GM18873 (cell line): ENCODE results near the gene DIPK1A.
A peak's percentile ranks its signal among the peaks of the same experiment; 100 is the strongest.

ENCODE experiments used
- ATAC-seq: cut with Tn5 transposase; IDR thresholded peaks from one replicate; pipeline ENCODE4 v1.9.1; 2021; ENCODE audit warnings: mild to moderate bottlenecking, moderate library complexity, moderate number of reproducible peaks; ENCODE audit not compliant: unreplicated experiment, low FRiP score

Gene DIPK1A

GRCh38 chr1:92961131-92961895 lies at the start of gene DIPK1A:
DIPK1A (minus strand) TSS chr1:92961462; CDS start chr1:92961429, 33 bp downstream.
- ATAC-seq = peak; percentile 36

- no peak for ATAC-seq
Measured at GRCh38 chr1:93007941-93008577, 46.8 kb upstream of the DIPK1A start.

- no peak for ATAC-seq
Measured at GRCh38 chr1:93005252-93005598, 44.0 kb upstream of the DIPK1A start.

GRCh38 chr1:93004566-93005251 lies 43.4 kb upstream of the DIPK1A start:
- no peak for ATAC-seq

GRCh38 chr1:93003981-93004380 lies 42.7 kb upstream of the DIPK1A start:
- no peak for ATAC-seq

GRCh38 chr1:93002781-93003180 lies 41.5 kb upstream of the DIPK1A start:
- ATAC-seq = no peak

- ATAC-seq = no peak
Measured at GRCh38 chr1:93001893-93002292, 40.6 kb upstream of the DIPK1A start.

- ATAC-seq = no peak
Measured at GRCh38 chr1:93000751-93001175, 39.5 kb upstream of the DIPK1A start.

- ATAC-seq = no peak
Measured at GRCh38 chr1:93000291-93000690, 39.0 kb upstream of the DIPK1A start.

- no peak for ATAC-seq
Measured at GRCh38 chr1:92998821-92999220, 37.6 kb upstream of the DIPK1A start.

- ATAC-seq = no peak
Measured at GRCh38 chr1:92995441-92996430, 34.5 kb upstream of the DIPK1A start.

GRCh38 chr1:92994105-92994712 lies 32.9 kb upstream of the DIPK1A start:
- peak; percentile 75 for ATAC-seq

- ATAC-seq = no peak
Measured at GRCh38 chr1:92993581-92993980, 32.3 kb upstream of the DIPK1A start.

GRCh38 chr1:92992877-92993276 lies 31.6 kb upstream of the DIPK1A start:
- ATAC-seq = no peak

- no peak for ATAC-seq
Measured at GRCh38 chr1:92992054-92992453, 30.8 kb upstream of the DIPK1A start.

GRCh38 chr1:92990828-92991227 lies 29.6 kb upstream of the DIPK1A start:
- ATAC-seq = no peak

GRCh38 chr1:92989936-92990583 lies 28.8 kb upstream of the DIPK1A start:
- no peak for ATAC-seq

- no peak for ATAC-seq
Measured at GRCh38 chr1:92989253-92989652, 28.0 kb upstream of the DIPK1A start.

GRCh38 chr1:92987462-92987861 lies 26.2 kb upstream of the DIPK1A start:
- ATAC-seq = no peak
